Sigmoid colon (tissue), 4 donors: ENCODE measurements around the gene HPGDS.

ENCODE experiments used
- EP300 ChIP-seq, 4 donors: sonication (generic); formaldehyde crosslinking; IDR thresholded peaks; one replicate each; pipeline ENCODE4 v1.6.1; 2017; ENCODE audit warnings: antibody characterized with exemption in 4 of 4
- POLR2AphosphoS5 ChIP-seq, 4 donors: sonication (generic); formaldehyde crosslinking; IDR thresholded peaks; one replicate each; pipeline ENCODE4 v1.6.1; 2017; ENCODE audit warnings: antibody characterized with exemption in 4 of 4
- TF ChIP-seq, protein P1 (sequence below), 4 experiments: fragments of 450-650 bp in 3 of 4; fragments of 200-600 bp in 1 of 4; IDR thresholded peaks; one replicate each; pipeline ENCODE4 v1.5.1; 2016 to 2019; ENCODE audit warnings: antibody characterized with exemption in 4 of 4, mild to moderate bottlenecking in 3 of 4, moderate library complexity in 2 of 4

- TF ChIP-seq, protein P1, sequence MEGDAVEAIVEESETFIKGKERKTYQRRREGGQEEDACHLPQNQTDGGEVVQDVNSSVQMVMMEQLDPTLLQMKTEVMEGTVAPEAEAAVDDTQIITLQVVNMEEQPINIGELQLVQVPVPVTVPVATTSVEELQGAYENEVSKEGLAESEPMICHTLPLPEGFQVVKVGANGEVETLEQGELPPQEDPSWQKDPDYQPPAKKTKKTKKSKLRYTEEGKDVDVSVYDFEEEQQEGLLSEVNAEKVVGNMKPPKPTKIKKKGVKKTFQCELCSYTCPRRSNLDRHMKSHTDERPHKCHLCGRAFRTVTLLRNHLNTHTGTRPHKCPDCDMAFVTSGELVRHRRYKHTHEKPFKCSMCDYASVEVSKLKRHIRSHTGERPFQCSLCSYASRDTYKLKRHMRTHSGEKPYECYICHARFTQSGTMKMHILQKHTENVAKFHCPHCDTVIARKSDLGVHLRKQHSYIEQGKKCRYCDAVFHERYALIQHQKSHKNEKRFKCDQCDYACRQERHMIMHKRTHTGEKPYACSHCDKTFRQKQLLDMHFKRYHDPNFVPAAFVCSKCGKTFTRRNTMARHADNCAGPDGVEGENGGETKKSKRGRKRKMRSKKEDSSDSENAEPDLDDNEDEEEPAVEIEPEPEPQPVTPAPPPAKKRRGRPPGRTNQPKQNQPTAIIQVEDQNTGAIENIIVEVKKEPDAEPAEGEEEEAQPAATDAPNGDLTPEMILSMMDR (IDR thresholded peaks at IDR 0.05) = no peak
- TF ChIP-seq EP300 (IDR thresholded peaks at IDR 0.05) = no peak
- no peak for TF ChIP-seq POLR2AphosphoS5 (IDR thresholded peaks at IDR 0.05)
These were observed 35.3 kb downstream of the HPGDS start for GRCh38 chr4:94307231-94307871.
